Nephron (organoid): ENCODE data around the gene FAM13A.

ENCODE experiments used
- H3K27ac Mint-ChIP-seq, 3 experiments: 2 replicates each; pipeline ENCODE4 v1.8.0; 2020; ENCODE audit warnings: mixed read lengths in 3 of 3, mild to moderate bottlenecking in 2 of 3, moderate library complexity in 1 of 3
- H3K27me3 Mint-ChIP-seq: 2 replicates; pipeline ENCODE4 v1.8.0; 2021; ENCODE audit warnings: low read depth, mild to moderate bottlenecking, moderate library complexity, mixed read lengths
- H3K36me3 Mint-ChIP-seq: 2 replicates; pipeline ENCODE4 v1.8.0; 2020; ENCODE audit warnings: low read depth, mixed read lengths
- H3K4me1 Mint-ChIP-seq: 2 replicates; pipeline ENCODE4 v1.8.0; 2020; ENCODE audit warnings: mixed read lengths
- H3K4me3 Mint-ChIP-seq, 3 experiments: 2 replicates each; pipeline ENCODE4 v1.8.0; 2020; ENCODE audit warnings: mild to moderate bottlenecking in 3 of 3, mixed read lengths in 3 of 3, moderate library complexity in 2 of 3
- H3K9me3 Mint-ChIP-seq: 2 replicates; pipeline ENCODE4 v1.8.0; 2020; ENCODE audit warnings: mixed read lengths
- TF ChIP-seq, protein P1 (sequence below), 3 experiments: fragments of 200-600 bp; sonication (generic); IDR thresholded peaks; one replicate each; pipeline ENCODE4 v1.5.0; 2021; ENCODE audit warnings: antibody characterized with exemption in 3 of 3; ENCODE audit not compliant: unreplicated experiment in 3 of 3

FAM13A gene

GRCh38 chr4:88720451-88721428 is 336.2 kb downstream of the FAM13A start:
- Mint-ChIP-seq H3K4me3 (no peak overlapping the region), H3K9me3 (peaks cover 32% of the 10 kb centered on the region), H3K27ac (no peak overlapping the region), H3K36me3 (peaks cover 73% of the 10 kb centered on the region), H3K27me3 (no peaks in the 10 kb centered on the region), H3K4me1 (no peaks in the 10 kb centered on the region)
- TF ChIP-seq, protein P1, sequence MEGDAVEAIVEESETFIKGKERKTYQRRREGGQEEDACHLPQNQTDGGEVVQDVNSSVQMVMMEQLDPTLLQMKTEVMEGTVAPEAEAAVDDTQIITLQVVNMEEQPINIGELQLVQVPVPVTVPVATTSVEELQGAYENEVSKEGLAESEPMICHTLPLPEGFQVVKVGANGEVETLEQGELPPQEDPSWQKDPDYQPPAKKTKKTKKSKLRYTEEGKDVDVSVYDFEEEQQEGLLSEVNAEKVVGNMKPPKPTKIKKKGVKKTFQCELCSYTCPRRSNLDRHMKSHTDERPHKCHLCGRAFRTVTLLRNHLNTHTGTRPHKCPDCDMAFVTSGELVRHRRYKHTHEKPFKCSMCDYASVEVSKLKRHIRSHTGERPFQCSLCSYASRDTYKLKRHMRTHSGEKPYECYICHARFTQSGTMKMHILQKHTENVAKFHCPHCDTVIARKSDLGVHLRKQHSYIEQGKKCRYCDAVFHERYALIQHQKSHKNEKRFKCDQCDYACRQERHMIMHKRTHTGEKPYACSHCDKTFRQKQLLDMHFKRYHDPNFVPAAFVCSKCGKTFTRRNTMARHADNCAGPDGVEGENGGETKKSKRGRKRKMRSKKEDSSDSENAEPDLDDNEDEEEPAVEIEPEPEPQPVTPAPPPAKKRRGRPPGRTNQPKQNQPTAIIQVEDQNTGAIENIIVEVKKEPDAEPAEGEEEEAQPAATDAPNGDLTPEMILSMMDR (IDR thresholded peaks at IDR 0.05; ENCODE audit: unreplicated experiment in 3 of 3), result no peak

GRCh38 chr4:88719381-88719780 is 337.6 kb downstream of the FAM13A start:
- TF ChIP-seq, protein P1 (IDR thresholded peaks at IDR 0.05; ENCODE audit: unreplicated experiment in 3 of 3), result no peak
- Mint-ChIP-seq H3K36me3 (peaks cover 83% of the 10 kb centered on the region), H3K4me3 (no peak overlapping the region), H3K27ac (no peak overlapping the region), H3K27me3 (peaks cover 4% of the 10 kb centered on the region), H3K4me1 (no peaks in the 10 kb centered on the region), H3K9me3 (peaks cover 44% of the 10 kb centered on the region)

DNA sequence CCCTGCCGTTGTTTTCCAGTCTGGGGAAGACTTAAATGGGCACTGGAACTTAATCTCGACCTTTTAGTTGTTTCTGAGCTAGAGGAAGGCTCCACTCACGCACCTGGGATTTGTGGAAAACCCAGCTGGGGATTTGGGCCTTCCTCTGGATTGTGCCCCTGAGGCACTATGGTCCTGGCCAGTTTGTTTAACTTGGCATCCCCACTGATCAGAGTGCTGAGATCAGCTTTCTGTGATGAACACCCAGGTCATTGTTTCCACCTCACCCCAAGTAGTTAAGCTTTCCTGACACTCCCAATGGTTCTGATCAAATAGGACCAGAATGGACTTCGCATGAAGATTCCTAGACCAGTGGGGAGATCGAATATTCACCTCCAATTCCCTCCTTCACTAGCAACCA is 338.9 kb downstream of the FAM13A start:
- TF ChIP-seq, protein P1 (IDR thresholded peaks at IDR 0.05; ENCODE audit: unreplicated experiment in 3 of 3), result no peak
- peaks cover 4% of the 10 kb centered on the region for H3K27me3 Mint-ChIP-seq
- no peaks in the 10 kb centered on the region for H3K4me1 Mint-ChIP-seq
- peaks cover 52% of the 10 kb centered on the region for H3K9me3 Mint-ChIP-seq
- no peak overlapping the region for H3K4me3 Mint-ChIP-seq
- no peak overlapping the region for H3K27ac Mint-ChIP-seq
- peaks cover 90% of the 10 kb centered on the region for H3K36me3 Mint-ChIP-seq

DNA sequence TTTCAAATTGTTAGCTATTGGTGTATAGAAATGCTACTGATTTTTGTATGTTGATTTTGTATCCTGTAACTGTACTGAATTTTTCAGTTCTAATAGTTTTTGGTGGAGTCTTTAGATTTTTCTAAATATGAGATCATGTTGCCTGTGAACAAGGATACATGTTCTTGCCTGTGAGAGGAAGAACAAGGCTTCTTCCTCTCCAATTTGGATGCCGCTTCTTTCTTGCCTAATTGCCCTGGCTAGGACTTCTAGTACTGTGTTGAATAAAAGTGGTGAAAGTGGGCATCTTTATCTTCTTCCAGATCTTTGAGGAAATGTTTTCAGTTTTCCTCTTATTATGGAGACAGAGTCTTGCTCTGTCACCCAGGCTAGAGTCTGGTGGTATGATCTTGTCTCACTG is 343.2 kb downstream of the FAM13A start:
- H3K27me3 Mint-ChIP-seq, result peaks cover 4% of the 10 kb centered on the region

DNA sequence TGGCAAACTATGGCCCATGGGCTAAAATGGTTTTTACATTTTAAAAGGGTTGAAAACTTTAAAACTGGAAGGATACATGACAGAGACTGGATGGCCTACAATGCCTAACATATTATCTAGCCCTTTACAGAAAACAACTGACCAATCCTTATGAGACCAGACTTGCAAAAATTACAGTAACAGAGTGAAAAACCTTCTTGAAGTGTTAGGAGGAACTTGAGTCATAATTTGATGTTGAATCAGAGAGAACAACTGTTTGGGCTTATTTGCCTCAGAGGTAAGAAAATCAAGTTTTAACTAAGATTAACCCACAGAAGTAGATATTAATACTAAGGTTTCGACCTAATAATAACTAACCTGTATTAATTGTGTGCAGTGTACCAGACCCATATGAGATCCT is 347.0 kb downstream of the FAM13A start:
- H3K36me3 Mint-ChIP-seq, result peaks cover 40% of the 10 kb centered on the region
- H3K27me3 Mint-ChIP-seq, result no peaks in the 10 kb centered on the region
- no peak overlapping the region for H3K27ac Mint-ChIP-seq
- TF ChIP-seq, protein P1 (IDR thresholded peaks at IDR 0.05; ENCODE audit: unreplicated experiment in 3 of 3), result no peak
- H3K9me3 Mint-ChIP-seq, result peaks cover 25% of the 10 kb centered on the region
- no peaks in the 10 kb centered on the region for H3K4me1 Mint-ChIP-seq
- no peak overlapping the region for H3K4me3 Mint-ChIP-seq

More for the DNA sequence above, 343.2 kb downstream of the FAM13A start:
- Mint-ChIP-seq H3K4me3 (no peak overlapping the region), H3K27ac (no peak overlapping the region), H3K9me3 (peaks cover 58% of the 10 kb centered on the region), H3K4me1 (no peaks in the 10 kb centered on the region), H3K36me3 (peaks cover 73% of the 10 kb centered on the region)
- TF ChIP-seq, protein P1 (IDR thresholded peaks at IDR 0.05; ENCODE audit: unreplicated experiment in 3 of 3), result no peak
